HG02610 (cell line): ENCODE results near the gene TMEM271.
"Not testable (repeated sequence)": the region's sequence is repeated elsewhere in the genome, so short reads cannot be mapped to it uniquely, and the experiment has no call there.

Experiments
- ATAC-seq: cut with Tn5 transposase; IDR thresholded peaks from one replicate; pipeline ENCODE4 v1.9.1; 2021; ENCODE audit warnings: mild to moderate bottlenecking, moderate library complexity; ENCODE audit not compliant: unreplicated experiment

The TMEM271 gene

DNA sequence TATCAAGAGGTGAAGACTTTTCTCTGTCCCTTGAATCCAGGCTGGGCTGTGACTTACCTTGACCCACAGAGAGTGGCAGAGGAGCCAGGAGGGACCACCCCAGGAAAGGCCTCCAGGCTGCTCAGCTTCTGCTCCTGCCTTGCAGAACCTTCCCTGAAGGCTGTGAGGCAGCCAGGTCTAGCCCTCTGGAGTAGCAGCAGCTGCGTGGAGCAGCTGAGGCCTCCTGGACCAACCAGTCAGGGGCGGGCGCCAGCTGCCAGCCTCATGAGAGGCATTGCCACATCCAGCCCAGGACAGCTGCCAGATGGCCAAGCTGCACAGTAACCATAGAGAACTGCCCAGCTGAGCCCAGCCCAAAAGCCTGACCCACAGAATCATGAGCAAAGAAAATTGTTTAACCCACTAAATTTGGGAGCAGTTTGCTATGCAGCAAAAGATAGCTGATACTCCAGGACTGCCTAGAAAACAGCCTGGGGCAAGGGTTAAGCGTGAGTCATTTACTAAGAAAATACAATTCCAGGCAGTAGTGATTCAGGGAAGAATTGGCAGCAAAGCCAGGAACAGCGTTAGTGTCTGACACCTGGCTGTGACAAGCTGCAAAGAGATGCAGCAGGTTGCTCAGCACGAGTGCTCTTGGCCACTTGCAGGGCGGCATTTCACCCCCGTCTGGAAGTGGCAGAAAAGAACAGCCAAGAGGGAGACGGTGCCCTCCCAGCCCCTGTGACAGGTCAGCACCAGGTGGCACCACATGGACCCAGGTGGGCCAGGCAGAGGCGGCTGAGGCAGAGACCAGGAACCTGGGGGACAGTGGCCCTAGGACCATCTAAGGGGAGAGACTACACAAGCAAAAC lies 34.5 kb upstream of the TMEM271 start:
- ATAC-seq, result no peak

GRCh38 chr4:609400-610050 lies 33.4 kb upstream of the TMEM271 start:
- no peak for ATAC-seq

GRCh38 chr4:608236-608635 lies 32.1 kb upstream of the TMEM271 start:
- no peak for ATAC-seq

GRCh38 chr4:605702-606425 lies 29.8 kb upstream of the TMEM271 start:
- no peak for ATAC-seq

GRCh38 chr4:604131-604530 lies 28.0 kb upstream of the TMEM271 start:
- no peak for ATAC-seq

DNA sequence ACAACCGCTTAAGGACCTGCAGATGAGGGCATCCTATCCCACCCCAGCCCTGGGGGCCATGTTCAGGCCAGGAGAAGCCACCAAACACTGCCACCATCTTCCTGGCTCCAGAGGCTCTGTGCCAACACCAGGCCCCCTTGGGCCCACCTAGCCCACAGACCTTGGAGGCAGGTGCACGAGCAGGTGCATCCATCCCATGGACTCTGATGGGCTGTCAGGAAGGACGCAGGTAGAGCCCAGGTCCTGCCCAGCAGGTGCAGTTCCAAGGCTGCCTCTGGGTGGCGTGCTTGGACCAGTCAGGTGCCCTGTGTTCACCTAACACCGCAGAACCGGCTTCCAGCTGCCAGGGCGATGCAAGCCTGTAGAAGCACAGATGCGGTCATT lies 26.5 kb upstream of the TMEM271 start:
- no peak for ATAC-seq

DNA sequence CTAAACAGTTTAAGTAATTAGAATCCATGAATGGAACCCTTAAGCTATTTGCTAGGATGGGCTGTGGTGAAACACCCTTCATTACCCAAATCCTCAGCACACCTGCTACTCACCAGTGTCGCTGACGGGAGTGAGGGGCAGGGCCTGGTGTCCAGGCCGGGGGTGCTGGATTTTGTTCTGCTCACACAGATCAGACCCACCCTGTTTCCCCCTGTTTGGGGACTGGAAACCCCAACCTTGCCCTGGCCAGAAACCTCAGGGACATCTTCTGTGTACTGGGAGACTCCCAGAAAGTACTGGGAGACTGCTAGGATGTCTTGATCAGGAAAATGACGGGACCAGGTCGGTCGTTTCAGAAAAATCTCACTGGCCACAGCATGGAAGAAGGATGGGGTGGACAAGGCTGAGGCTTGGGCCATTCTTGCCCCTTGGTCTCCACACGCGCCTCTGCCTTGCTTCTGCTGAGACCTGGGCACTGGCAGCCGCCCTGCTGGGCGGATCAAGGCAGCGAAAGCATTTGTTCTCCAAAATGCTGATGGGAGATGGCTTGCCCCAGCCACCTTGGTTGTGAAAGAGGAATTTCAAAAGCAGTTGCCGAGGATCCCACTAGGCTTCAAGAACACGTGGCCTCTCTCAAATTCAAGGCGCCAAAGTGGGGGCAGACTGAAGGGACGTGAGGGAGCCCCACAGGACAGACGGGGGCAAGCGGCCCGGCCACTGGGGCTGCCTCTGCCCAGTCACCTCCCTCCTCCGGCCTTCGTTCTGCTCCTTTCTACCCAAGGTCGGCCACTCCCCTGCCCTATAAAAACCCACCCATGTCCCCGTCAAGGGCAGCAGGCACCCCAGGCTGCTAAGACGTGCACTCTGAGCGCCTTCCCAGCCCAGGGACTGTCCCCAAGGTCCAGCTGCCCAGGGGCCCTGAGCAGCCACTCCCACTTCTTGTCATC lies 25.8 kb upstream of the TMEM271 start:
- ATAC-seq, result no peak

DNA sequence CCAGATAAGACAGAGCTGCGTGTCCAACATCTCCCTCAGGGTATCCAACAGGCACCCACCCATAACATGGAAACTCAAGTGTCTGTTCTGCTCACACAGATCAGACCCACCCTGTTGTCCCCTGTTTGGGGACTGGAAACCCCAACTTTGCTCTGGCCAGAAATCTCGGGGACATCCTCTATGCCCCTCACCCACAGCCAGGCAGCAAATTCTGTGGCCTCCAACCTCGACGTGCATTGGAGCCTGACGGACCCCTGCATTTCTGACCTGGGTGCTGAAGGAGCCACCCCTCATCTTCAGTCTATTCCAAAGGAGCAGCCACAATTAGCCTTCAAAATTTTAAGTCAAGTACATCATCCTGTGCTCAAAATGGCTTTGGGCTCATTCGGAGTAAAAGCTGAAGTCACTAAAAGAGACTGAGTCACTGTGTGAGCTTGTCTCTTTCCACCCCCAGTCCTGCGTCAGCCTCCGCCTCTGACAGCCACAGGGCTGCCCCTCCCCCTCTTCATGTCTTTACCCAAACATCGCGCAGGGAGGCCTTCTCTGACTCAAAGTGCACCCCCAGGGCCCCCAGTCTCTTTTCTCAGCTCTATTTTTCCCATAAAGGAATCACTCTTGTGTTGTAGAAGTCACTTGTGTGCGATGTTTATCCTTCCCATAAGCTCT lies 24.9 kb upstream of the TMEM271 start:
- ATAC-seq, result no peak

DNA sequence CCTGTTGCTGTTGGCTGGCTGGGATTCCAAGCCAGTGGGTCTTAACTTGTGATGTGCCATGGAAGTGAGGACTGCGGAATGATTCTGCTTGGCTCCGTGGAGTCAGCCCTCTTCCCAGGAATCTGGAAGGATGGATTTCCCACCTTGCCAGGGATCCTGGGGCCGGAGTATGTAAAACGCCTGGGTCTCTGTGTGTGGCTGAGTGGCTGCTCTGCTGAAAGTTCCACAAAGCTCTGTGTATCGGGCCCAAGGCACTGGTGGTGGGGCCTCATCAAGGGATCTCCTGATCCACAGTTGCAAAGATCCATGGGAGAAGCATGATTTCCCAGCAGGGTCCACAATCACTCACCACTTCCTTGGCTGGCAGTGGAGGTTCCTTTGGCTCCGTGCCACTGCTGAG lies 24.1 kb upstream of the TMEM271 start:
- ATAC-seq, result no peak

- no peak for ATAC-seq
Measured at GRCh38 chr4:598925-599324, 22.8 kb upstream of the TMEM271 start.

- ATAC-seq, result no peak
Measured at GRCh38 chr4:592825-593520, 16.9 kb upstream of the TMEM271 start.

DNA sequence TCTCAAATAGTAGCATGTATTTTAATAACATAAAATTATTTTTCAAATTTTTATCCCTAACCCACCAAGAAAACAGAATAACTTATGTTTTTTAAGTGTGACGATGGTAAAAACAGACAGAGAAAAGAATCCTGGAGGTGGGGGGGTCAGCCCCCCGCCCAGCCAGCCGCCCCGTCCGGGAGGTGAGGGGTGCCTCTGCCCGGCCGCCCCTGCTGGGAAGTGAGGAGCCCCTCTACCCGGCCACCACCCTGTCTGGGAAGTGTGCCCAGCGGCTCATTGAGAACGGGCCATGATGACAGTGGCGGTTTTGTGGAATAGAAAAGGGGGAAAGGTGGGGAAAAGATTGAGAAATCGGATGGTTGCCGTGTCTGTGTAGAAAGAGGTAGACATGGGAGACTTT lies 16.1 kb upstream of the TMEM271 start:
- ATAC-seq, result not testable (repeated sequence)

- no peak for ATAC-seq
Measured at GRCh38 chr4:590313-590841, 14.3 kb upstream of the TMEM271 start.

- ATAC-seq, result no peak
Measured at GRCh38 chr4:589219-589963, 13.3 kb upstream of the TMEM271 start.

DNA sequence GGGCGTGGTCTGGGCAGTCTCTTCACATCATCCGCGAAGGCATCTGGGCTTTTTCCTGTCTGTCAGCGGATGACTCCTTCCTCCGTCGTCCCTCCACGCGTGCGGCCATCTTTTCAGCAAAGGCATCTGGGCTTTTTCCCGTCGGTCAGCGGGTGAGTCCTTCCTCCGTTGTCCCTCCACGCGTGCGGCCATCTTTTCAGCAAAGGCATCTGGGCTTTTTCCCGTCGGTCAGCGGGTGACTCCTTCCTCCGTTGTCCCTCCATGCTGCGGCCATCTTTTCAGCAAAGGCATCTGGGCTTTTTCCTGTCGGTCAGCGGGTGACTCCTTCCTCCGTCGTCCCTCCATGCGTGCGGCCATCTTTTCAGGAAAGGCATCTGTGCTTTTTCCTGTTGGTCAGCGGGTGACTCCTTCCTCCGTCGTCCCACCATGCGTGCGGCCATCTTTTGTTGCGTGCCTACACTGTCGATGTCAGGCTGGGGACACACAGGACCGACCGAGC lies 12.3 kb upstream of the TMEM271 start:
- ATAC-seq, result no peak

DNA sequence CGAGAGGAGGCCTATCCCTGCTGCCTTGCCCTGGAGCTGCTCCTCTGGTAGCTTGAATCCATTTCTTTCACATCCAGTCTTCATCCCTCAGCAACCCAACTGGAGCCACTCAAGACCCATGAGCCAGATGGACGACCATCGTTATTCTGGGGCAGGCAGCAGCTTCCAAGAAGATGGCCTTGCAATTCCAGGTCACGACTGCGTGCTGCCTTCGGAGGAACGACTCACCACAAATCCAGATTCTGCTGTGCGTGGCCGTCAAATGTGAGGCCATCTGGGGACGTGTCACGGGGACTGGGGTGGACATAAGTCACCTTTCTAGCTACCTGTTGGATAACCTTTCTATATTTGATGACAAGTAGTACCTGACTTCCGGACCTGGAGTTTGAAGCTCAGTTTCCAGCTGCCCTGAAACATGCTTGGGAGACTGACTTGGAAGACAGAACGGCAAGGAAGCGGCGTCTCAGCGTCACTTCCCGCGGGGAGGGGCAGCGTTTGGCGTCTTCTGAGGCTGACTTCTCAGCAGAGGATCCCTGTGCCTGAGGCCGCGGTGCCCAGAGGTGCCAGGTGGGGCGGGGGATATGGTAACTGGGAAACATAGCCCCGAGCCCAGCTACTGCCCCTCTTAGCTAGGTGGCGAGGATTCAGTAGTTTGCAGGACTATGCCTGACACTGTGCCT lies 11.7 kb upstream of the TMEM271 start:
- ATAC-seq, result no peak

GRCh38 chr4:583820-584219 lies 7.7 kb upstream of the TMEM271 start:
- ATAC-seq, result no peak
